ENCODE measurements around the gene PPP3R1. TPM values are rescaled to one million over a fixed set of nuclear protein-coding genes. Genes with fewer than 3 reads are reported as not detected.

The PPP3R1 gene
- total and polyA plus RNA-seq, 2 of the 8 experiments (the other 6 are each of a cell fraction or from before 2014, with no cell fraction given), result 9.3 to 85.1 TPM

GRCh38 chr2:68134554-68134953 lies 117.8 kb downstream of the PPP3R1 start:
- no peak overlapping the region for H4K91ac ChIP-seq (replicated peaks; ENCODE audit: insufficient read length, low read length)
- H3K36me3 ChIP-seq (ENCODE audit: control insufficient read depth in 2 of 4, insufficient read depth in 4 of 4, low read length in 3 of 4), result peaks cover 0 to 21% (median 4%) of the 10 kb centered on the region in 4 experiments; a peak in 2 of 8 replicates
- no peaks in the 10 kb centered on the region for H3K9me3 ChIP-seq (ENCODE audit: insufficient read depth in 2 of 2, low read depth in 1 of 2, low read length in 1 of 2)
- H3K27me3 ChIP-seq (replicated peaks in 1 of 4; ENCODE audit: control insufficient read depth in 3 of 4, extremely low read depth in 1 of 4, insufficient read depth in 3 of 4, low read length in 3 of 4), result no peaks in the 10 kb centered on the region
- no peak overlapping the region for H4K5ac ChIP-seq (ENCODE audit: insufficient read length, low read depth, low read length)
- H3K27ac ChIP-seq (ENCODE audit: low read depth, low read length), result no peak overlapping the region
- H3K9ac ChIP-seq (replicated peaks in 1 of 4; ENCODE audit: extremely low read depth in 1 of 4, low read depth in 3 of 4, low read length in 3 of 4), result no peak overlapping the region
- H3K4me1 ChIP-seq (replicated peaks in 1 of 4; ENCODE audit: control insufficient read depth in 3 of 4, insufficient read depth in 4 of 4, low read length in 3 of 4), result no peaks in the 10 kb centered on the region
- H3K4me2 ChIP-seq (ENCODE audit: insufficient read depth in 1 of 2, low read depth in 2 of 2, low read length in 2 of 2), result no peak overlapping the region
- H2AK5ac ChIP-seq (ENCODE audit: low read depth, low read length), result no peak overlapping the region
- TF ChIP-seq CTCF (IDR thresholded peaks at IDR 0.05; ENCODE audit: control extremely low read depth in 1 of 3, insufficient read depth in 1 of 3, low read depth in 1 of 3, low read length in 3 of 3), result peak in 1 of 3 experiments; percentile 10; a peak in 1 of 4 replicates
- TF ChIP-seq MAX (IDR thresholded peaks at IDR 0.05), result no peak
- TF ChIP-seq KDM1A (IDR thresholded peaks at IDR 0.05; ENCODE audit: borderline replicate concordance, low read length), result no peak
- TF ChIP-seq NANOG (IDR thresholded peaks at IDR 0.05; ENCODE audit: insufficient read depth, low read depth, low read length, poor library complexity, severe bottlenecking), result no peak
- TF ChIP-seq TAF7 (optimal IDR thresholded peaks at IDR 0.05; ENCODE audit: borderline replicate concordance, low read depth, low read length), result no peak
- no peak for TF ChIP-seq HDAC2 (IDR thresholded peaks at IDR 0.05; ENCODE audit: borderline replicate concordance in 1 of 2, low read depth in 2 of 2, low read length in 2 of 2)
- no peak overlapping the region for H3K18ac ChIP-seq (ENCODE audit: extremely low read depth, low read length)
- no peak overlapping the region for H3K56ac ChIP-seq (replicated peaks; ENCODE audit: insufficient read length, low read depth, low read length)
- no peak overlapping the region for H2BK120ac ChIP-seq (replicated peaks; ENCODE audit: low read depth, low read length)
- no peaks in the 10 kb centered on the region for H3K79me2 ChIP-seq (ENCODE audit: control insufficient read depth in 1 of 2, insufficient read depth in 2 of 2, low read length in 2 of 2)
- H4K20me1 ChIP-seq (replicated peaks in 1 of 2; ENCODE audit: control insufficient read depth in 1 of 2, insufficient read depth in 2 of 2, low read length in 2 of 2), result no peaks in the 10 kb centered on the region
- no peak for DNase-seq (ENCODE audit: low read depth in 1 of 2, low spot score in 2 of 2)
- CTCF ChIA-PET (ENCODE audit: partially characterized antibody), result interaction anchor here (1.4 kb wide), 1 partner anchor 18 kb away, joined by 3 read pairs; no protein-coding TSS in a partner anchor
- H4K8ac ChIP-seq (ENCODE audit: extremely low read depth, insufficient read depth, low read length), result no peak overlapping the region
- H2BK5ac ChIP-seq (ENCODE audit: low read depth, low read length), result no peak overlapping the region
- no peak overlapping the region for H3K23ac ChIP-seq (ENCODE audit: insufficient read length)
- H3K4ac ChIP-seq (replicated peaks; ENCODE audit: insufficient read length, low read depth, low read length), result no peak overlapping the region
- H3K79me1 ChIP-seq (ENCODE audit: low read depth, low read length), result no peaks in the 10 kb centered on the region
- no peak overlapping the region for H2AFZ ChIP-seq (ENCODE audit: low read length)
- POLR2A ChIA-PET (ENCODE audit: partially characterized antibody), result no interaction called here
- no peaks in the 10 kb centered on the region for H3K23me2 ChIP-seq (ENCODE audit: low read depth, low read length)
- H2BK20ac ChIP-seq (ENCODE audit: low read length), result no peak overlapping the region
- FAIRE-seq, result no peak
- H2BK15ac ChIP-seq (ENCODE audit: low read length), result no peak overlapping the region
- H2BK12ac ChIP-seq (ENCODE audit: low read depth, low read length), result no peak overlapping the region
- no peak overlapping the region for H3K4me3 ChIP-seq (ENCODE audit: extremely low read depth in 1 of 4, insufficient read depth in 2 of 4, low read depth in 3 of 4, low read length in 4 of 4)
- H3K14ac ChIP-seq (ENCODE audit: insufficient read length), result no peak overlapping the region
- 92% methylated on average over 6 of the region's 6 CpGs; no CpG with 5 or more reads in 1 of the 2 experiments for WGBS, 2 experiments (ENCODE audit: extremely low coverage in 1 of 2, insufficient coverage in 1 of 2, insufficient read length in 1 of 2, insufficient replicate concordance in 2 of 2, low coverage in 1 of 2, low lambda C conversion rate in 2 of 2, missing lambda C conversion rate in 1 of 2)

Measured in H1 (cell line).